HCT116 (cell line): ENCODE results near the gene SRPX.

Experiments used
- CBX3 ChIP-seq: IDR thresholded peaks from 2 replicates; pipeline ENCODE4 v1.6.1; 2012; ENCODE audit warnings: low read depth
- CEBPB ChIP-seq: IDR thresholded peaks from 2 replicates; pipeline ENCODE4 v1.6.1; 2012; ENCODE audit warnings: low read depth
- ELF1 ChIP-seq: IDR thresholded peaks from 2 replicates; pipeline ENCODE4 v1.6.1; 2012; ENCODE audit warnings: low read depth, borderline replicate concordance
- EZH2 ChIP-seq: fragments of 200-600 bp; sonication (generic); IDR thresholded peaks from 2 replicates; pipeline ENCODE4 v1.6.1; 2017; ENCODE audit warnings: antibody characterized with exemption, mixed run types
- EZH2phosphoT487 ChIP-seq: fragments of 200-600 bp; IDR thresholded peaks from 2 replicates; pipeline ENCODE4 v1.6.1; 2018; ENCODE audit warnings: antibody characterized with exemption, borderline replicate concordance
- FOSL1 ChIP-seq: IDR thresholded peaks from 2 replicates; pipeline ENCODE4 v1.6.1; 2012; ENCODE audit warnings: low read depth
- POLR2A ChIP-seq: IDR thresholded peaks from 2 replicates; pipeline ENCODE4 v1.7.0; 2011; ENCODE audit warnings: borderline replicate concordance; ENCODE audit not compliant: insufficient read depth, insufficient read length; ENCODE audit errors: extremely low read depth
- POLR2AphosphoS5 ChIP-seq: IDR thresholded peaks from 2 replicates; pipeline ENCODE4 v1.6.1; 2011; ENCODE audit warnings: mild to moderate bottlenecking, low read depth, low read length, moderate library complexity
- SIN3A ChIP-seq: IDR thresholded peaks from 2 replicates; pipeline ENCODE4 v1.6.1; 2012; ENCODE audit warnings: low read depth
- SP1 ChIP-seq: IDR thresholded peaks from 2 replicates; pipeline ENCODE4 v1.6.1; 2012; ENCODE audit warnings: low read depth
- ZFX ChIP-seq: fragments of 450-650 bp; IDR thresholded peaks from 2 replicates; pipeline ENCODE4 v1.6.1; 2017
- ZNF274 ChIP-seq: fragments of 200-500 bp; sonication (Bioruptor generic); IDR thresholded peaks from 2 replicates; pipeline ENCODE4 v1.6.1; 2014; ENCODE audit warnings: mild to moderate bottlenecking, low read depth, low read length, inconsistent platforms
- TF ChIP-seq, protein P1 (sequence below), 3 experiments: fragments of 200-600 bp in 1 of 3; sonication (generic) in 1 of 3; IDR thresholded peaks in 2 of 3; conservative IDR thresholded peaks in 1 of 3; 2 replicates each; pipeline ENCODE4 v1.5.1; 2012 to 2017; ENCODE audit warnings: low read depth in 2 of 3, low read length in 2 of 3, antibody characterized with exemption in 1 of 3, borderline replicate concordance in 1 of 3, control low read depth in 1 of 3, mild to moderate bottlenecking in 1 of 3, mixed read lengths in 1 of 3, mixed run types in 1 of 3, moderate library complexity in 1 of 3; ENCODE audit not compliant: insufficient read depth in 1 of 3
- TF ChIP-seq, protein P2 (sequence below): IDR thresholded peaks from 2 replicates; pipeline ENCODE4 v1.6.1; 2011; ENCODE audit warnings: mild to moderate bottlenecking, low read length, moderate library complexity; ENCODE audit not compliant: insufficient replicate concordance; ENCODE audit errors: extremely low read depth

GRCh38 chrX:38103857-38104812, 116.5 kb downstream of the SRPX start:
- TF ChIP-seq, protein P1, sequence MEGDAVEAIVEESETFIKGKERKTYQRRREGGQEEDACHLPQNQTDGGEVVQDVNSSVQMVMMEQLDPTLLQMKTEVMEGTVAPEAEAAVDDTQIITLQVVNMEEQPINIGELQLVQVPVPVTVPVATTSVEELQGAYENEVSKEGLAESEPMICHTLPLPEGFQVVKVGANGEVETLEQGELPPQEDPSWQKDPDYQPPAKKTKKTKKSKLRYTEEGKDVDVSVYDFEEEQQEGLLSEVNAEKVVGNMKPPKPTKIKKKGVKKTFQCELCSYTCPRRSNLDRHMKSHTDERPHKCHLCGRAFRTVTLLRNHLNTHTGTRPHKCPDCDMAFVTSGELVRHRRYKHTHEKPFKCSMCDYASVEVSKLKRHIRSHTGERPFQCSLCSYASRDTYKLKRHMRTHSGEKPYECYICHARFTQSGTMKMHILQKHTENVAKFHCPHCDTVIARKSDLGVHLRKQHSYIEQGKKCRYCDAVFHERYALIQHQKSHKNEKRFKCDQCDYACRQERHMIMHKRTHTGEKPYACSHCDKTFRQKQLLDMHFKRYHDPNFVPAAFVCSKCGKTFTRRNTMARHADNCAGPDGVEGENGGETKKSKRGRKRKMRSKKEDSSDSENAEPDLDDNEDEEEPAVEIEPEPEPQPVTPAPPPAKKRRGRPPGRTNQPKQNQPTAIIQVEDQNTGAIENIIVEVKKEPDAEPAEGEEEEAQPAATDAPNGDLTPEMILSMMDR (IDR thresholded peaks at IDR 0.05 in 2 of 3, conservative IDR thresholded peaks at IDR 0.05 in 1 of 3; ENCODE audit: borderline replicate concordance in 1 of 3, insufficient read depth in 1 of 3, low read depth in 2 of 3, low read length in 2 of 3) = no peak
- TF ChIP-seq ZFX (no peak), CEBPB (no peak), EZH2phosphoT487 (no peak), CBX3 (no peak), POLR2A (no peak), POLR2AphosphoS5 (no peak), SP1 (no peak), EZH2 (no peak), ELF1 (no peak), SIN3A (no peak), FOSL1 (no peak), ZNF274 (no peak)
- TF ChIP-seq, protein P2, sequence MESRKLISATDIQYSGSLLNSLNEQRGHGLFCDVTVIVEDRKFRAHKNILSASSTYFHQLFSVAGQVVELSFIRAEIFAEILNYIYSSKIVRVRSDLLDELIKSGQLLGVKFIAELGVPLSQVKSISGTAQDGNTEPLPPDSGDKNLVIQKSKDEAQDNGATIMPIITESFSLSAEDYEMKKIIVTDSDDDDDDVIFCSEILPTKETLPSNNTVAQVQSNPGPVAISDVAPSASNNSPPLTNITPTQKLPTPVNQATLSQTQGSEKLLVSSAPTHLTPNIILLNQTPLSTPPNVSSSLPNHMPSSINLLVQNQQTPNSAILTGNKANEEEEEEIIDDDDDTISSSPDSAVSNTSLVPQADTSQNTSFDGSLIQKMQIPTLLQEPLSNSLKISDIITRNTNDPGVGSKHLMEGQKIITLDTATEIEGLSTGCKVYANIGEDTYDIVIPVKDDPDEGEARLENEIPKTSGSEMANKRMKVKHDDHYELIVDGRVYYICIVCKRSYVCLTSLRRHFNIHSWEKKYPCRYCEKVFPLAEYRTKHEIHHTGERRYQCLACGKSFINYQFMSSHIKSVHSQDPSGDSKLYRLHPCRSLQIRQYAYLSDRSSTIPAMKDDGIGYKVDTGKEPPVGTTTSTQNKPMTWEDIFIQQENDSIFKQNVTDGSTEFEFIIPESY = no peak
